HT1080 (cell line): ENCODE data around the gene ST14. TPM values are rescaled to one million over a fixed set of nuclear protein-coding genes. Genes with fewer than 3 reads are reported as not detected.
"Not testable (repeated sequence)": the region's sequence is repeated elsewhere in the genome, so short reads cannot be mapped to it uniquely, and the experiment has no call there.

ENCODE experiments used
- DNase-seq: peaks from one replicate; pipeline ENCODE4 v3.0.0-alpha.2; 2015; ENCODE audit warnings: low read depth
- small RNA-seq: library from RNA; depleted of rRNA; stranded (forward); fragments of <200 nt; gene quantifications from one replicate; pipeline ENCODE3, GENCODE V24; 2014
- total RNA-seq: library from RNA; depleted of rRNA; stranded (reverse); fragments of >200 nt; shearing (Covaris generic); gene quantifications from 2 replicates; pipeline ENCODE4 v1.2.3, GENCODE V29; 2014; rRNA removed

The ST14 gene
- total RNA-seq, 1 experiment from 2014 or later, result 0.31 TPM

- peak; percentile 21 for DNase-seq
Observed at GRCh38 chr11:130223291-130223971, 63.8 kb downstream of the ST14 start.

DNA sequence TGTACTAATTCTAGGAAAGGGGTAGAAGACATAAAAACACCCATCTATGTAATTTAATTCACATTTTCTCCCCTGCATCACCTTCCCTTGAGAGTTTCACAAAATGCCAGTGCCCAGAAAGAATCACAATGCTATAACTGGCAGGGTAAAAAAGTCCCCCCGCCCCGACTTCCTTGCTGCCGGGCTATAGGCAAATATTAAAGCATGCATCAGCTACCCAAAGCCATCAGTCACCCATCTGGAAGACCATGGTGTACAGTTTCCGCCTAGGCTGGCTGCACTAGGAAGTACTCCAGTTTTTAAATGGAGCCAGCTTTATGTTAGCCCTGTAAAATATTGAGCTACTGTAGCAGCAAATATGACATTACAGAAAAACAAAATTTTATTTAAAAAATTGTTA, 67.8 kb downstream of the ST14 start:
- DNase-seq, result no peak

DNA sequence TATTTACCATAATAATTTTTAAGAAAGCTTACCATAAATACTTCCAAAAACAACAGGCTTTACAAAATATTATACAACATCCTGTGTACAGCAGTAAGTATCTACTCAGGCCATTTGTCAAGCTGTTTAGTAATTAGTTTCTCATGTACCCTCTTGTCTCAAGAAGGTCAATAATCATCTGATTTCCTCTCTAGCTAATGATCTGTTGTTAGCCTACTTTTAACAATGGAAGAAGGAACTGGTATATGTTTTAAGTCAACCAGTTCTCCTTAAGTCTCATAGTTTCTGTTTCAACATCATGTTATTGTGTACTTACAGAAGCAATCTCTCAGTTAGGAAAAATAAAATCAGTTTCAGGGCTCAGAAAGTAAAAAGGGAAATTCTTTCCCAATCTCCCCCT, 73.9 kb downstream of the ST14 start:
- DNase-seq, result not testable (repeated sequence)

- DNase-seq, result not testable (repeated sequence)
Observed at GRCh38 chr11:130233888-130234287, 74.3 kb downstream of the ST14 start.

DNA sequence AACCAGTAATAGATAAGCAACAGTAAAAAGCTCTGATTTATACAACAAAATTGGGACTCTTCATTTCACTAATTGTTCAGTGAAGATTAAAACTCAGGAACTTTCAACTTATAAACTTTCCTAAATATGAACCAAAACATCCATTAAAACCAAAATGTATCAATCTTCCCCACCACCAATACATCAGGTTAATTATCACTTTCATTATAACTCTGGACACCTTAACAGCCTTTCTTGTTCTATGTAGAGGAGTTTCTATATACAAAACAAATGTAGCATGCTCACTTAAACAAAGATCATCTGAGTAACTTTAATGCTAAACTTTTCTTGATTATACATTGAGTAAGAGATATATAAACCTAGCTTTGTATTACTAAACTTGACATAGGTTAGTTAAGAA, 74.7 kb downstream of the ST14 start:
- no peak for DNase-seq

DNA sequence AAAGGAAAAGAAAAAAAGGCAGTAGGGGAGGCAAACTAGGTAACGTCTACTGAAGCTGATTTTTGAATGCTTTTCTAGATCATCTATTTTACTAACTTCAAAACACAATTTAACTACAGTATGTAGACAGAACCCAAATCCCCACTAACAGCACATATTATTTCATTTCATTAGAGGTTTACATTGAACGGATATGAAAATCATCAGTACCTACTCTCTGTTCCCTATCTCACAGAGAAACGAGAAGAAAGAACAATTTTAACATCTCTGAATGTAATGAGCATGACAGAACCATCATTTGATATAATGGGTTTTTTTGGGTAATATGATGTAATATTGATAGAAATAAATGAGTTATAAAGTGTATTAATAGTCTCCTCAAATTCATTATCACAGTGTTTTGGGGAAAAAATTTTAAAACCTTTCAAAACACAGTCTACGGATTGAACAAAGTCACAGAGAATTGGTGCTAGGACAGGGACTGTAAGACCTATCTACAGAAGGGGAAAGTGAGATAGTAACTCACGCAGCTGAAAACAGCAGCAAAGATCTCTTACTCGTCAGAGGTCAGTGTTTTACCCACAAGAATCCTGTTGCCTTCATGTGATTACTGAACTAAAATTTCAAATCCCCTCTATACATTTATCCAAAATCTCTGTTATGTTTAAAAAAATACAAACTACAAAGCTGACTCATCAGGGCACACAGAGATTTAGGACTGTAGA, 77.9 kb downstream of the ST14 start:
- DNase-seq, result no peak

DNA sequence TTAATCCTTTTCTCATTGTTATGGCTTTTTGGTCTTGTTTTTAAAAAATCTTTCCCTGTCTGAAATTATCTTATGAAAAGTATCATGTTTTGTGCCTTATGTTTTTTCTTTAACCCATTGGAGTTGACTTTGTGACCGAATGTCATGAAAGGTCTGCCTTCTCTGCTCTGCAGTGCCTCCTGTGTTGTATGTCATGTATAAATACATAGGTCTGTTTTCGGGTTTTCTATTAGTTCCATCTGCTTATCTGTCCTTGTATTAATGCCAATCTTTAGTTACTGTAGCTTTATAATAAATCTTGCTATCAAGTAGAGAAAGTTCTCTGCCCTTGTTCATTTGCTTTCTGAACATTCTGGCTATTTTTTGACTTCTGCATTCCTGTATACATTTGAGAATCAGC, 82.1 kb downstream of the ST14 start:
- no peak for DNase-seq

GRCh38 chr11:130243816-130244215, 84.2 kb downstream of the ST14 start:
- DNase-seq, result no peak

GRCh38 chr11:130244848-130245247, 85.3 kb downstream of the ST14 start:
- DNase-seq, result no peak

DNA sequence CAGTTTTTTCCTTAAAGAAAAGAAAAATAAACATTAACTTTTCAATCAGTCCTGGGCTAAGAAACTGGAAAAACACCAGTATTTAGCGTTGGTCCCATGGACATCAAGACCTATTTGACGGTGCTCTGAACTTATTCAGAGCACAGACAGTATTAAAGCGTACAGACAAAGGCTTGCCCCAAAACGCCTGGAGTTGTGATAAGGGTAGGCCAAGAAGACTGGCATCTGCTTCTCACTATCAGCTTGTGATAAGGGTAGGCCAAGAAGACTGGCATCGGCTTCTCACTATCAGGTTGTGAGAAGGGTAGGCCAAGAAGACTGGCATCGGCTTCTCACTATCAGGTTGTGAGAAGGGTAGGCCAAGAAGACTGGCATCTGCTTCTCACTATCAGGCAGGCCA, 85.8 kb downstream of the ST14 start:
- DNase-seq, result not testable (repeated sequence)

GRCh38 chr11:130246270-130246669, 86.7 kb downstream of the ST14 start:
- no peak for DNase-seq

DNA sequence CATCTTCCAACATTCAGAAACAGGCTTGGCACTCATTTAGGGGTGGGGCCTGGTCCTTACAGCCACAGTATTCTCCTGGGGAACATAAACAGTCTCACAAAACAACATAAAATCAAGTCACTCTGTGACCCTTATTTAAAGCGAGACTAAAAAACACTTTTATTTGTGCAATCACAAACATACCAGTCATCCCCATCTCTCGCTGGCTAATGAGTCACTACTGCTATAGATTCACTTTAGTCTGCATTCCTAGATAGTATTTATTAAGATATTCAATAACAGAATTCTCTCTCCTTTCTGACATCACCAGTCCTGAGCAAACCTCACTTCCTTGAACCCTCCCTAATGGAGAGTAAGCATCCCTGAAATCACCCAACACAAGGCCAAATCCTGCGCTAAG, 87.2 kb downstream of the ST14 start:
- no peak for DNase-seq

GRCh38 chr11:130247319-130247718, 87.7 kb downstream of the ST14 start:
- DNase-seq, result no peak

- DNase-seq, result no peak
Observed at GRCh38 chr11:130249371-130249770, 89.8 kb downstream of the ST14 start.

GRCh38 chr11:130249929-130250328, 90.3 kb downstream of the ST14 start:
- DNase-seq, result not testable (repeated sequence)

DNA sequence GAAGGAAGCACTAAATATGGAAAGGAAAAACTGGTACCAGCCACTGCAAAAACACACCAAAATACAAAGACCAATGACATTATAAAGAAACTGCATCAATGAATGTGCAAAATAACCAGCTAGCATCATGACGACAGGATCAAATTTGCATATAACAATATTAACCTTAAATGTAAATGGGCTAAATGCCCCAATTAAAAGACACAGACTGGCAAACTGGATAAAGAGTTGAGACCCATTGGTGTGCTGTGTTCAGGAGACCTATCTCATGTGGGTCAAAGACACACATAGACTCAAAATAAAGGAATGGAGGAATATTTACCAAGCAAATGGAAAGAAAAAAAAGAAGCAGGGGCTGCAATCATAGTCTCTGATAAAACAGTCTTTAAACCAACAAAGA, 92.2 kb downstream of the ST14 start:
- not testable (repeated sequence) for DNase-seq

Small RNA genes lying within 50 kb of the gene (small RNA-seq; reads per million reads assigned to genes)
- gene RF00015, result not detected

Other genes starting within 250 kb of the ST14 start
- 4.0 and 6.5 TPM in 2 replicates for gene PRDM10, start 156.9 kb upstream of the ST14 start, total RNA-seq
- 74.3 and 87.6 TPM in 2 replicates for gene APLP2, start 89.9 kb upstream of the ST14 start, total RNA-seq
- gene ZBTB44, start 155.1 kb downstream of the ST14 start, total RNA-seq, result 17.5 and 18.2 TPM in 2 replicates